RWPE2 (cell line): ENCODE results near the gene HARBI1.

ENCODE experiments used
- ATAC-seq: fragments of 200-7000 bp; cut with Tn5 transposase; 3 replicates; pipeline ENCODE4 v1.9.1; 2021; ENCODE audit warnings: low read depth
- DNase-seq: peaks from one replicate; pipeline ENCODE4 v3.0.0-alpha.2; 2020; ENCODE audit warnings: low spot score
- H3K27ac ChIP-seq: fragments of 450-650 bp; 2 replicates; pipeline ENCODE4 v1.5.1; 2017; ENCODE audit warnings: mild to moderate bottlenecking; ENCODE audit not compliant: poor library complexity, severe bottlenecking
- H3K27me3 ChIP-seq: fragments of 250-450 bp; sonication (Bioruptor Pico); 2 replicates; pipeline ENCODE4 v1.5.1; 2021; ENCODE audit warnings: mild to moderate bottlenecking, moderate library complexity; ENCODE audit not compliant: insufficient read depth, poor library complexity, severe bottlenecking
- H3K36me3 ChIP-seq: fragments of 250-450 bp; sonication (Bioruptor Pico); 2 replicates; pipeline ENCODE4 v1.5.1; 2020; ENCODE audit warnings: low read depth, mild to moderate bottlenecking, moderate library complexity
- H3K4me1 ChIP-seq: fragments of 250-450 bp; sonication (Bioruptor Pico); 2 replicates; pipeline ENCODE4 v1.5.1; 2021; ENCODE audit warnings: mild to moderate bottlenecking, moderate library complexity; ENCODE audit not compliant: insufficient read depth, poor library complexity, severe bottlenecking
- H3K4me3 ChIP-seq: fragments of 250-450 bp; sonication (Bioruptor Pico); 2 replicates; pipeline ENCODE4 v1.5.1; 2021; ENCODE audit warnings: mild to moderate bottlenecking, moderate library complexity; ENCODE audit not compliant: severe bottlenecking
- H3K9me3 ChIP-seq: fragments of 250-450 bp; sonication (Bioruptor Pico); 2 replicates; pipeline ENCODE4 v1.5.1; 2021; ENCODE audit warnings: mild to moderate bottlenecking, moderate library complexity; ENCODE audit not compliant: severe bottlenecking
- TF ChIP-seq, protein P1 (sequence below): fragments of 450-650 bp; IDR thresholded peaks from one replicate; pipeline ENCODE4 v1.5.1; 2017; ENCODE audit warnings: mild to moderate bottlenecking, moderate library complexity; ENCODE audit not compliant: poor library complexity, severe bottlenecking

HARBI1 gene

GRCh38 chr11:46617134-46617971 lies at the start of gene HARBI1, which contains the start of gene ATG13:
TSS of gene HARBI1 (minus strand) at chr11:46617227. CDS start at chr11:46616237, 990 bp downstream.
TSS of gene ATG13 (plus strand) at chr11:46617553. CDS start at chr11:46644292, 26,739 bp downstream.
- ATAC-seq (peak; percentile 94), DNase-seq (peak; percentile 88)
- Histone ChIP-seq H3K4me3 (peak within 1 kb of the TSS; percentile 92), H3K27ac (peak within 1 kb of the TSS; percentile 63), H3K36me3 (peaks cover 19% of the 10 kb centered on the region), H3K4me1 (peaks cover 10% of the 10 kb centered on the region), H3K9me3 (no peaks in the 10 kb centered on the region), H3K27me3 (no peaks in the 10 kb centered on the region)
- TF ChIP-seq, protein P1, sequence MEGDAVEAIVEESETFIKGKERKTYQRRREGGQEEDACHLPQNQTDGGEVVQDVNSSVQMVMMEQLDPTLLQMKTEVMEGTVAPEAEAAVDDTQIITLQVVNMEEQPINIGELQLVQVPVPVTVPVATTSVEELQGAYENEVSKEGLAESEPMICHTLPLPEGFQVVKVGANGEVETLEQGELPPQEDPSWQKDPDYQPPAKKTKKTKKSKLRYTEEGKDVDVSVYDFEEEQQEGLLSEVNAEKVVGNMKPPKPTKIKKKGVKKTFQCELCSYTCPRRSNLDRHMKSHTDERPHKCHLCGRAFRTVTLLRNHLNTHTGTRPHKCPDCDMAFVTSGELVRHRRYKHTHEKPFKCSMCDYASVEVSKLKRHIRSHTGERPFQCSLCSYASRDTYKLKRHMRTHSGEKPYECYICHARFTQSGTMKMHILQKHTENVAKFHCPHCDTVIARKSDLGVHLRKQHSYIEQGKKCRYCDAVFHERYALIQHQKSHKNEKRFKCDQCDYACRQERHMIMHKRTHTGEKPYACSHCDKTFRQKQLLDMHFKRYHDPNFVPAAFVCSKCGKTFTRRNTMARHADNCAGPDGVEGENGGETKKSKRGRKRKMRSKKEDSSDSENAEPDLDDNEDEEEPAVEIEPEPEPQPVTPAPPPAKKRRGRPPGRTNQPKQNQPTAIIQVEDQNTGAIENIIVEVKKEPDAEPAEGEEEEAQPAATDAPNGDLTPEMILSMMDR, result peak; percentile 84

DNA sequence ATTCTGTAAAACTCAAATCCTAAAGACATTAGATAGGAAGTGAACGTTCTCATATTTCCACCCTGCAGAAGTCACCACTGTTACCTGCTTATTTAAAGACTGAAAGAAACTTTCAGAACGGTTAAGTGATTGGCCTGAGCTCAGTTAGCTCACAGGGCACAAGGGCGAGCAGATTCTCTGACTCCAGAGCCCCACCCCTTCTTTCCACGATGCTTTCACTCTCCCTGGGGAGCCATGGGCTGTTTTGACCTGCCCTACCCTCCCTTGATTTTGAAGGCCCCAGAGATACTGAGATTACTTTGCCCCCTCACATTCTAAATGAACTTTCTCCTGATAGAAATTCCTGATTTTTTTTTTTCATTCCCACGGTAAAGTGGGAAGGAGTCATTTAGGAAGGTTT lies 49.5 kb upstream of the HARBI1 start:
- Histone ChIP-seq H3K4me1 (no peaks in the 10 kb centered on the region), H3K9me3 (no peaks in the 10 kb centered on the region), H3K4me3 (no peak overlapping the region), H3K27ac (no peak overlapping the region), H3K36me3 (peaks cover 65% of the 10 kb centered on the region), H3K27me3 (no peaks in the 10 kb centered on the region)
- DNase-seq (no peak), ATAC-seq (no peak)
- TF ChIP-seq, protein P1, result no peak

GRCh38 chr11:46665356-46665755 lies 48.3 kb upstream of the HARBI1 start:
- TF ChIP-seq, protein P1, result no peak
- ATAC-seq (no peak), DNase-seq (no peak)
- H3K36me3 ChIP-seq, result peaks cover 58% of the 10 kb centered on the region
- no peaks in the 10 kb centered on the region for H3K9me3 ChIP-seq
- no peak overlapping the region for H3K27ac ChIP-seq
- no peaks in the 10 kb centered on the region for H3K27me3 ChIP-seq
- no peaks in the 10 kb centered on the region for H3K4me1 ChIP-seq
- no peak overlapping the region for H3K4me3 ChIP-seq

GRCh38 chr11:46664612-46665011 lies 47.6 kb upstream of the HARBI1 start:
- no peaks in the 10 kb centered on the region for H3K27me3 ChIP-seq
- no peak overlapping the region for H3K27ac ChIP-seq
- TF ChIP-seq, protein P1, result no peak
- peaks cover 59% of the 10 kb centered on the region for H3K36me3 ChIP-seq
- H3K4me3 ChIP-seq, result no peak overlapping the region
- DNase-seq (no peak), ATAC-seq (no peak)
- H3K4me1 ChIP-seq, result no peaks in the 10 kb centered on the region
- no peaks in the 10 kb centered on the region for H3K9me3 ChIP-seq
